Fibroblast of peridontal ligament (primary cell): ENCODE measurements around the gene TMEM200B.
"Not testable (repeated sequence)": the region's sequence is repeated elsewhere in the genome, so short reads cannot be mapped to it uniquely, and the experiment has no call there.

ENCODE experiments used
- DNase-seq: peaks from one replicate; pipeline ENCODE4 v3.0.0-alpha.2; 2010; ENCODE audit errors: extremely low read depth

The TMEM200B gene

DNA sequence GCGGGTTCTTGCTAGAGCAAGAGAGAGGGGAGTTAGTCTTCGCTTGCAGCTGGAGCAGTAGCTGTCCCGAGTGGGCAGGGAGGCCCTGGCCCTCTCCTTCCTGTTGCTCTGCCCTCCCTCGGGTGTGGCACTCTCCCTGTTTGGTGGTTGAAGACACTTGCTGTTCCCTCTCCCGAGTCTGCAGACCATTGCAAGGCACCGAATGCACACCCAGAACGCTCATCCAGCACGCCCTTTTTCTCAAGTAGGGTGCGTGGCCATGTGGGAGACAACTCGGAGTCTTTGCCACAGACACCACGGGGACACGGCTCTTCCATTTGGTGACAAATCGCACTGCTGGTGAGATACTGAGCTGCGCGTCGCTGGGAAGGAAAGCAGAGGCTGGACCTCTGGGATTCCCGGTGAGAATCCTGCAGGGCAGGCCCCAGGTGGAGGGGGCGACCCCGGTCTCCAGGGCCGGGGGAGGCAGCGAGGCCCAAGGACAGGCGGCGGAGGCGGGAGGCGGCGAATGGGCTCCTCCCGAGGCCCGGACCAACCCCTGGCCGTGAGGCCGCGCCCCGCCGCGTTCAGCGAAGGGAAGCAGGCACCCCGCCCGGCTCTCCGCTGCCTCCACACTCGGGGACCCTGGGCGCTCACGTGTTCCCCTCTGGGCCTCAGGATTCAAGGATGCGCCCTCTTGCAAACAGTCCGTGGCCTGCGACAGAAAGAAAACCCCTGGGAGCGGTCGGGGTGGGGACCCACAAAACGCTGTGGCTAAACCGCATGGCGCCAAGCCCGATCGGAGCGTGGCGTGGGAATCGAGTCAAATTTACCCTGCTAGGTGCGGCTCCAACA lies 10.4 kb upstream of the TMEM200B start:
- no peak for DNase-seq

DNA sequence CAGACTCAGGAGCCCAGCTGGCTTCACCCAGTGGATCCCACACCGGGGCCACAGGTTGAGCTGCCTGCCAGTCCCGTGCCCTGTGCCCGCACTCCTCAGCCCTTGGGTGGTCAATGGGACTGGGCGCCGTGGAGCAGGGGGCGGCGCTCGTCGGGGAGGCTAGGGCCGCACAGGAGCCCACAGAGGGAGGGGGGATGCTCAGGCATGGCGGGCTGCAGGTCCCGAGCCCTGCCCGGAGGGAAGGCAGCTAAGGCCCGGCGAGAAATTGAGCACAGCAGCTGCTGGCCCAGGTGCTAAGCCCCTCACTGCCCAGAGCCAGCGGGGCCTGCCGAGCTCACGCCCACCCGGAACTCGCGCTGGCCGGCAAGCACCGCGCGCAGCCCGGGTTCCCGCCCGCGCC lies 7.4 kb upstream of the TMEM200B start:
- not testable (repeated sequence) for DNase-seq

DNA sequence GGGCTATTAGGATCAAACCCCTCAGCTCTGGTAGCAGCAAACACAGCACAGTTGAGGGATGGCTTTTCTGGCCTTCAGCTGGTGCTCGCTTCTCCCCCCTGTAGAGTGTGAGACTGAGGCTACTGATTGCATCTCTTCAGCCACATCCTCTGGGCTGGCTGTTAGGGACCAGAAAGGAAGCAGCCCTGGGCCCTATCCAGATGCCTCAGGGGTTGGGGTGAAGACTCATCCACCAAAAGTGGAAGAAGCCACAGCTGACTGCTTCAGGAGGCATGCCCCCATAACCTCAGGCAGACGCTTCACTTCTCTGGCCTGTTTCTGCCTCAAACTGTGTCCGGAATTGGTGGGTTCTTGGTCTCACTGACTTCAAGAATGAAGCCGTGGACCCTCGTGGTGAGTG lies 6.2 kb upstream of the TMEM200B start:
- DNase-seq: no peak

GRCh38 chr1:29128739-29129138 lies 5.0 kb upstream of the TMEM200B start:
- DNase-seq: no peak

DNA sequence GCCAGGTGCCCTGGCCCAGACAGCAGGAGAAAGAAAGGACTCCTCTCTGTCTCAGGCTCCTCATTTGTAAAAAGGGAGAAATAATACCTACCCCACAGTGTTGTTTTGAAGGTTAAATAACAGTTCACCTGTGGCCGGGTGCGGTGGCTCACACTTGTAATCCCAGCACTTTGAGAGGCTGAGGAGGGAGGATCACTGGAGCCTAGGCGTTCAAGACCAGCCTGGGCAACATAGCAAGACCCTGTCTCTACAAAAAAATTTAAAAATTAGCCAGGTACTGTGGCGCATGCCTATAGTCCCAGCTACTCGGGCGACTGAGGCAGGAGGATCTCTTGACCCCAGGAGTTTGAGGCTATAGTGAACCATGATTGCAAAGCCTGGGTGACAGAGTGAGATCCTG lies 2.5 kb upstream of the TMEM200B start:
- DNase-seq: no peak

- DNase-seq: no peak
Observed at GRCh38 chr1:29125788-29126187, 2.1 kb upstream of the TMEM200B start.

GRCh38 chr1:29125237-29125641 lies 1.5 kb upstream of the TMEM200B start:
- no peak for DNase-seq

GRCh38 chr1:29124366-29125236 lies 898 bp upstream of the TMEM200B start:
- DNase-seq: peak; percentile 81

GRCh38 chr1:29123053-29123886 lies 433 bp downstream of the TMEM200B start:
- DNase-seq: peak; percentile 49

DNA sequence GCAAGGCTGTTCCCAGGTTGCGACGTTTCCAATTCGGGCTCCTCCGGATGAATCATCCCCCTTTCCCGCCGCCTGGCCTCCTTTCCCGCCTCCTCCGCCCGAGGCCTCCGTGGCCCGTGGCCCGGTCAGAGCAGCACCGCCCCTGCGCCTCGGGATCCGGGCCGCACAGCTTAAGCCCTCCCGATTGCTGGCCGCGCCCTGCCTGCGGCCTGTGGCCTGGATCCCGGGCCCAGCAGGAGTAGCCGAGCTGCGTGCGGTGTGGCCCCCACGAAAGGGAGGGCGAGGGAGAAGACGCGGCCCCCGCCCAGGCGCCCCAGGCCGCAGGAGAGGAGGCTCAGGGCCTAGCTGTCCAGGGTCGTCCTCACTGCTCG lies 1.0 kb downstream of the TMEM200B start:
- peak; percentile 84 for DNase-seq

GRCh38 chr1:29121936-29122681 lies 1.6 kb downstream of the TMEM200B start:
- peak; percentile 24 for DNase-seq

GRCh38 chr1:29121516-29121935 lies 2.2 kb downstream of the TMEM200B start:
- no peak for DNase-seq

- peak; percentile 43 for DNase-seq
Observed at GRCh38 chr1:29120947-29121485, 2.7 kb downstream of the TMEM200B start.

- DNase-seq: no peak
Observed at GRCh38 chr1:29120367-29120766, 3.3 kb downstream of the TMEM200B start.

- peak; percentile 58 for DNase-seq
Observed at GRCh38 chr1:29119121-29119929, 4.4 kb downstream of the TMEM200B start.

GRCh38 chr1:29117381-29117780 lies 6.3 kb downstream of the TMEM200B start:
- DNase-seq: no peak

GRCh38 chr1:29114654-29115053 lies 9.0 kb downstream of the TMEM200B start:
- DNase-seq: no peak

DNA sequence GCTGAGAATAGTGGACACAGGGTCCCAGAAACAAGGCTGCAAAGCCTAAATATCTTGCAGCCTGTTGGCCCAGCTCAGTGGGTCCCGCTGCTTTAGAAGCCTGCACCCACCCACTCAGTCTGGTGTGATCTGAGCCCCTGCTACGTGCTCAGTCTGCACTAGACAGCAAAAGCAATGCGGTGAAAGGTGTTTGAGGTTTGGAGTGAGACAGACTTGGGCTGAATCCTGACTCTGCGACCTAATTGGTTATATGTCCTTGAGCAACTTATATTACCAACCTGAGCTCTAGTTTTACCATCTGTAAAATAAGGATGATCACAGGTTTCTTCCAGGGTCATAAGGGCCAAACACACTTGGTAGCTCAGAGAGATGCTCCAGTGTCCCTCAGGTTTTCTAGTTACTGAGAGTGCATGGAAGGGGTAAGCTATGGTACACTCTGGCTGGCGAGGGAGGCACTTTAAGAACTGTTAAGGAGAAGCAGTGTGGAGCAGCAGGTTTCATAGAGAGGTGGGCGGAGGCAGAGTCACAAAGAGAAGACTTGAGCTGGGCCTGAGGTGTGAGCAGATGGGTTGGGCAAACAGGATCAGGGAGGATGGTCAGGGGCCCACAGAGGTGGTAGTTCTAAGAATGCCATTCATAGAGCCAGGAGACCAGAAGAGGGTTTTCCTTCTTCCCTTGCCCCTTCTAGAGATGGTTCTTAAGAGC lies 10.1 kb downstream of the TMEM200B start:
- no peak for DNase-seq

DNA sequence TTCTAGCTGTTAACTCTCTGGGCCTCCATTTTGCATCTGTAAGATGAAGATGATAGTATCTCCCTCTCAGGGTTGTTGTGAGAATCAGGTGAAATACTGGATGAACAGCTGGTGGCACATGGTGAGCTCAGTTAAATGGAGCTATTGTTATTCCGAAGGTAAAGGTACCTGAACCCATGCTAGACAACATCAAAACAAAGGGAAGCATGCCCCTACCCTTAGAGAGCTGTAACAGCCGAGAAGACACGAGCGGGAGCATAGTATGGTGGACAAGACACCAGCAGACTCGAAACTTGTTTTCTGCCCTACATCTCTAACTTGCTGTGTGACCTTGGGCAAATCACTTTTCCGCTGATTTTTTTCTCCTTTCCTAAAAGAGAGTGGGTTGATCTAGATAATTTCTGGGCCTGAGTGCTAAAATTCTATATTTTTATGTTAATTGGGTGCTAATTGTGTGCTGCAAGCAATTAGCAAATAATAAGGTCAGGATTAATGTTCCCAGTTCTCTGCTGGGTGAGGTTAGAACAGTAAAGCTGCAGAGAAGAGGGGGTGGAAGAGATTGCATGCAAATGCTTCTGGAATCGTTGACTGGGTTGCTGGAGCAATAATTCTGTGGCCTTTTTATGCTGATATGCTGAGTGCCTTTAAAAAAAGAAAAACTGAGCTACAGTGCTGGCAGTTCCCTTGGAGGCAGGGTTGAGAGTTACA lies 10.8 kb downstream of the TMEM200B start:
- no peak for DNase-seq
